OCI-M2 (cell line): Measurements from ENCODE around the gene DNAJB13.

Source experiments
- DNase-seq: peaks from one replicate; lab custom pipeline; 2025; ENCODE audit not compliant: unreplicated experiment; lab: John Stamatoyannopoulos, UW

Gene DNAJB13

DNA sequence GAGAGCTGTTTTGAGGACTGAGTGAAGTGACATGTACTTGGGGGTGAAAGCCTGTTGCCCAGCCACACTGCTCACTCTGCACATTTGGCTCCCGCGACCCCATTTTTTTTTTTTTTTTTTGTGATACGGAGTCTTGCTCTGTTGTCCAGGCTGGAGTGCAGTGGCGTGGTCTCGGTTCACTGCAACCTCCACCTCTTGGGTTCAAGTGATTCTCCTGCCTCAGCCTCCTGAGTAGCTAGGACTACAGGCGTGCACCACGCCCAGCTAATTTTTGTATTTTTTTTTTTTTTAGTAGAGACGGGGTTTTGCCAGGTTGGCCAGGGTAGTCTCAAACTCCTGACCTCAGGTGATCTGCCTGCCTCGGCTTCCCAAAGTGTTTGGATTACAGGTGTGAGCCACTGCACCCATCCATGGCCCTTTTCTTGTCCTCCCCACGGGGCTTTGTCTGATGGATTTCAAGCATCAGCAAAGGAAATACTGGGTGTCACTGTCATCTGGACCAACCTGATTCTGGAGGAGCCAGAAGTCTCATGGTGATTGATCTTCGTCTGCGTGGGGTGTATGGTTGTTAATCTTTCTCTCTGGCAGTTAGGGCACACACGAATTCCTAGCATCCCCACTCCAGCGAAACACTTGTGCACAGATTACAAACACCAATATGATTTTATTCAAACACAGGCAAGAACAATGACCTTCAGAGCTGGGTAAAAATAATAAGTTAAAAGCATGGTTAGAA is 61.4 kb downstream of the DNAJB13 start:
- DNase-seq: no peak

DNA sequence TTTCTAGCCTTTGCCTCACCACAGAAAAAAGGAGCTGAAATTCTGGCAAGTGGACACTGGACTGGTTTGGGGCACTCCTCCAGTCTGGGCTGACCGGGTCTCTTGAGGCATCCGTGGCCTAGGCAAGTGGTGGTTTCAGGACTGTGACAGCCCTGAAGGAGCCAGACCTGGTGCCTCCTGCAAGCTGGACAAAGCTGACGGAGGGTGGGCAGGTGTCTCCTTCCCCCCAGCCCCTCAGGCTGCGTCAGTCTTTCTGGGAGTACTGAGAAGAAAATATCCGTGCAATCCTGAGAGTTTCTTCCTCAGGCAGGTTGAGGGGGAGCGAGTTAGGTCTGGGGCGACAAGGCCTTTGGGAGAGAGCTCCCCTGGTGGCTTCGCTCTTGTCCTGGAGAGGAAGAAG is 62.3 kb downstream of the DNAJB13 start:
- no peak for DNase-seq

DNA sequence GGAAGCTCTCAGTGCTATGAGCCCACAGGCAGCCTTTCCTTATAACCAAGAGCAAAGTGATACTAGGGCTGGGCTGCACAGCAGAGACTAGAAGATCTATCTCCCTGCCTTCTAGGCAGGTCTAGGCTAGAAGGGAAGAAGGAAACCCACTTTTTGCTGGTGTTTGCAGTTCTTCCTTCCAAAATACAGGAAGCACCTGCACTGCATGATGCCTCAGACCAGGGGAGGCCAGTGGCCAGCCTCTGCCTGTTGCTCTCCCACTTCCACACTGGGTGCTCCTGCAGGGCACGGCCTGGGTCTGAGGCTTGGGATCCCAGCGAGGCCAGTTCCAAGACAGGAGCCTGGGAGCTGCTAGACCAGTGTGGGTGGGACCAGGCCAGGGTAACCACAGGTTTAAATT is 64.1 kb downstream of the DNAJB13 start:
- DNase-seq: no peak

DNA sequence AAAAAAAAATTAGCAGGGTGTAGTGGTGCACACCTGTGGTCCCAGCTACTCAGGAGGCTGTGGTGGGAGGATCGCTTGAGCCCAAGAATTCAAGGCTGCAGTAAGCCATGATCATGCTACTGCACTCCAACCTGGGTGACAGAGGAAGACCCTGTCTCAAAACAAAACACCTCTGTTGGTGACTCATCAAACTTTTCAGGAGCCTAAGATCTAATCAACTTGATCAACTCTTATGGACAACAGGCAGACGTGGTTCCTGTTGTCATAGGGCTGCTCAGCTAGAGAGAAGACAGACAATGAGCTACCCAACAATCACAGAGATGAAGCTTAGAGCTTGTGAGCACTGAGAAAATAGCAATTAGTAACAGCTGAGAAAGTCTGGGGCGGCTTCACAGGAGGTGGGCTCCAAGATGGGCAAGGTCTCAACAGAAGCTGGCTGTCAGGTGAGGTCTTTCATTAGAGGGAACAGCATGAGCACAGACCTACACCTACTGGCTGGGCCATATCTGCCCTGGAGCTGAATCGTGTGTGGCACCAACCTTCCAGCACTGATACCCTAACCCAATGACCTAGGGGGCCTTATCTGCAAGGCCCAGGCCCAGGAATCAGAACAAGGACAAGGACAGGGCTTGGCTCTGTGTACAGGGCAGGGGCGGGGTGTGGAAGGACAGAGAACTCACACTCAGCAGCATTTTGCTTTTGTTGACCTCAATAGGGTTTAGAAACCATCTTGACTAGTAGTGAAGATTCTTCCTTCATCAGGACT is 65.3 kb downstream of the DNAJB13 start:
- DNase-seq: no peak

DNA sequence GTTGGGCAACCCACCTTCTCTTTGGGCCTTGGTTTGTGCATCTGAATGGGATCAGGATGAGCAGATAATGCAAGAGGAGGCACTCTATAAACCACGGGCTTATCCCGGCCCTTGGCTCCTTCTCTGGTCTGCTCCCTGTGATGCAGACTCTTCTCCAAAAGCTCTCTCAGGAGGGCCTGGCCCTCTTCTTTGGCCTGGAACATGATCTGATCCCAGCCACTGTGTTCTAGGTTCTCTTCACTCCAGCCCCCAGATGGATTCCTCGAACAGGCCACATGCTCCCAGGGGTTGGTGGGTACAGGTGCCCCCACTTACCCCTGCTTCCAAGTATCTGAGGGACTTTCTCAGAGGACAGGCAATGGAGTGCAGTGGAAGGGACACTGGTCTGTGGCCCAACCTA is 66.8 kb downstream of the DNAJB13 start:
- no peak for DNase-seq

DNA sequence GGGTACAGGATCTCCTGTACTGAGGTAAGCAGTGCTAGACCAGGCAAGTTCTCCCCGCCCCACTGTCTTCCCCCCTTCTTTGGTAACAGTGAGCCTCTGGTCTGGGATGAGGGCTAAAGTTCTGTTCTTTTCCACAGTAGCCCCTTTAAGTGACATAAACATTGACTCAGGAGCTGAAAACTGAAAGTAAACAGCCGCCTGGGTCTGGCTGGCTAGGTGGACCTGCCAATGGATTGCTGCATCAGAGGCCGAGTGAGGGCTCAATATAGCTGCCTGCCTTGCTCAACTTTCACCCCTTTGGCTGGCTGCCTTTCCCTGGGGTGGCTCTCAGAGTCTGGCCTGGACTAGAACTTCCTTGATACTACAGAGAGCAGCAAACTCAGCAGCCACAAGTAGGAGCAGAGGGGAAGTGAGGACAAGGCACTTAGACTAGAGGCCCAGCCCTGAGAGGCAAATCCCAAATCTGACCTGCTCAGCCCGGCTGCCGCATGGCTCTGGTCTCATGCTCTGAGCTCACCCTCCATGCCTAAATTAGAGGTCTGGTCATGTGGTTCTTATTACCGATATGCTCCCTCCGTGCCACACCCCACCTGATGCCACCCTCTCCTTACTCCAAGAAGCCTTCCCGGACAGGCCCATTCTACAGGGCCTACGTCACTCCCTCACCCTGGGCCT is 67.6 kb downstream of the DNAJB13 start:
- no peak for DNase-seq

DNA sequence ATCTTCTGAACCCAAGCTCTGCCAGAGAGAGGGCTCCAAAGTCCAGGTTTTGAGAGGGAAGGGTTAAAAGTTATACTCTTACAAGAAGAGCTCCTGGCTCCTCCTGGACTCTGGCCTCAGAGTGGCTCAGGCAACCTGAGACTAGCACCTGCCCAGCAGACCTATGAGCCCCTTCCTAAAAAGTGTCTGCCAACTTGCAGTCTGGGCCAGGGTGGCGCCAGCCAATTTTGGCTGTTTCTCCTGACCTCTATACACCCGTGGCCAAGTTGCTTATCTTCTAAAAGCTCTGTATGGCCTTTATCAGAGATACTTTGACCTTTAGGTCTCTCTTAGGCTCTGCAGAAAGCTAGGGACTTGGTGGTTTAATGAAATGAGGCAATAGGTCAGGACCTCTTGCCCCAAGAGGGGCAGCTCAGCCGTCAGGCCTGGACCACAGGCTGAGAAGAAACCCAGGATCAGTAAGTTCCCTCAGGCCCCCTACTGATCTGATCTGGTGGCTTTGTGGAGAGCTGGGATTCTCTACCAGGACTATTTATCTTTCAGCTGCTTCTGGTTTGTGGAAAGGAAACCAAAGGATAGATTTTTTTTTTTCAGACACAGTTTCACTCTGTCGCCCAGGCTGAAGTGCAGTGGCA is 68.4 kb downstream of the DNAJB13 start:
- DNase-seq: no peak

DNA sequence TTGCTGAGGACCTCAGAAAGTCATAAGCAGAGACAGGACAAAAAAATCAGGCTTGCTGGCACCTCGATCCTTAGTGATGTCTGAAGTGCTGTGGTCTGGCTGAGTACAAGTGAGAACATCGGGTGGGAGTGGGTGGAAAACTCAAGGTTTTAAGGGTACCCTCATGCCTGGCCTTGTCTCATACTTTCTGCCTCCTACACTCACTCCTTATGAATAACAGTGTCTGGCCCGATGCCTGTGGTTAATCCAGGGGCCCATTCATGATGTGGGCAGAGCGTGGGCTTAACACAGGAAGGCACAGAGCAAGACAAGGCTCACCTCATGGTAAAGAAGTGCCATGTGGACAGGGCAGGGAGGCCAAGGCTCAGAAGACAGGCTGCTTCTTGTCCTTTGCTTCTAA is 69.0 kb downstream of the DNAJB13 start:
- DNase-seq: no peak
